CD4-positive, CD25-positive, alpha-beta regulatory T cell (primary cell): ENCODE measurements around the gene MRPS6. TPM values are rescaled to one million over a fixed set of nuclear protein-coding genes. Genes with fewer than 3 reads are reported as not detected.

Experiments
- ATAC-seq, 2 donors: fragments of 150-1000 bp; cut with Tn5 transposase; one replicate each; pipeline ENCODE4 v1.10.0; 2021; ENCODE audit warnings: low read depth in 2 of 2, moderate number of reproducible peaks in 2 of 2, moderate library complexity in 1 of 2
- DNase-seq, 3 donors: peaks; one replicate each; pipeline versions ENCODE4 v3.0.0 to v3.0.0-alpha.2; 2012 to 2022; ENCODE audit warnings: mixed read lengths in 1 of 3
- H3K27ac ChIP-seq: one replicate; pipeline ENCODE4 v1.7.0; 2013; ENCODE audit warnings: mild to moderate bottlenecking, low read length; ENCODE audit not compliant: insufficient read depth, poor library complexity, severe bottlenecking
- H3K27me3 ChIP-seq: one replicate; pipeline ENCODE4 v1.7.0; 2013; ENCODE audit warnings: low read length; ENCODE audit not compliant: control insufficient read depth, insufficient read depth
- H3K36me3 ChIP-seq: one replicate; pipeline ENCODE4 v1.7.0; 2013; ENCODE audit warnings: mild to moderate bottlenecking, low read length, moderate library complexity; ENCODE audit not compliant: control insufficient read depth, insufficient read depth
- H3K4me1 ChIP-seq: 2 replicates; pipeline ENCODE4 v1.7.0; 2013; ENCODE audit warnings: mild to moderate bottlenecking, low read length; ENCODE audit not compliant: insufficient read depth, control insufficient read depth, poor library complexity, severe bottlenecking
- H3K4me3 ChIP-seq: one replicate; pipeline ENCODE4 v1.7.0; 2013; ENCODE audit warnings: low read depth, mild to moderate bottlenecking, low read length, moderate library complexity
- H3K9me3 ChIP-seq, 2 experiments: 1 replicate in 1 of 2; 2 replicates in 1 of 2; pipeline ENCODE4 v1.7.0; 2013; ENCODE audit warnings: low read length in 2 of 2, mild to moderate bottlenecking in 1 of 2, moderate library complexity in 1 of 2; ENCODE audit not compliant: control insufficient read depth in 2 of 2
- H3K27ac Mint-ChIP-seq, 3 donors: one replicate each; pipeline ENCODE4 v1.8.0; 2020 to 2022; ENCODE audit warnings: mild to moderate bottlenecking in 3 of 3, mixed read lengths in 3 of 3, moderate library complexity in 2 of 3
- H3K27me3 Mint-ChIP-seq: one replicate; pipeline ENCODE4 v1.8.0; 2022; ENCODE audit warnings: mild to moderate bottlenecking, mixed read lengths
- H3K36me3 Mint-ChIP-seq: one replicate; pipeline ENCODE4 v1.8.0; 2020; ENCODE audit warnings: mixed read lengths
- H3K4me1 Mint-ChIP-seq, 4 donors: one replicate each; pipeline ENCODE4 v1.8.0; 2020 to 2022; ENCODE audit warnings: mixed read lengths in 4 of 4, mild to moderate bottlenecking in 1 of 4
- H3K4me3 Mint-ChIP-seq, 4 donors: one replicate each; pipeline ENCODE4 v1.8.0; 2020 to 2022; ENCODE audit warnings: mild to moderate bottlenecking in 4 of 4, mixed read lengths in 4 of 4, moderate library complexity in 3 of 4
- H3K9me3 Mint-ChIP-seq, 7 donors: one replicate each; pipeline ENCODE4 v1.8.0; 2020 to 2022; ENCODE audit warnings: mixed read lengths in 7 of 7, mild to moderate bottlenecking in 3 of 7, moderate library complexity in 2 of 7
- polyA plus RNA-seq, 4 donors: library from polyadenylated mRNA; unstranded; fragments of 300-500 nt; fragmentation: Illumina TruSeq; gene quantifications; one replicate each; pipeline ENCODE4 v1.2.3, GENCODE V29; 2021
- total RNA-seq: library from RNA; stranded (reverse); gene quantifications from one replicate; pipeline ENCODE4 v1.2.3, GENCODE V29; 2022

MRPS6 gene
- total and polyA plus RNA-seq, 5 donors from 2014 or later = 34.9 to 203 (median 184) TPM

DNA sequence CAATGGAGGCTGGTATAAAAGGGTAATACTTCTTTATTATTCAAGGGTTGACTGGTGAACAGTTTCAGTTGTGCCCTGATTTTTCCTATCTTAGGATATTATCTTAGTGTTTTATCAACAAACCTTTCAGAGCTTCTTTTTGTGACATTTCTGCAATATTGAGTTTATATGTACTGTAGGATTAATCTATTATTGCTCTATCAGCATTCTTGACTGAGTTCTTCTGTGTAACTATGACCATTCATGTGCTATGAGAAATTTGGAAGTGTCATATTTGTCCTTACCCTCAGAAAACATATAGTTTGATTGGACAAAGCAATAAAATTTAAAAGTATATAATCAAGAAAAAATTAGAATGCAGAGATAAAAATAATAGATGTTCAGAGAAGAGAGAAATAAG lies 25.5 kb upstream of the MRPS6 start:
- H3K36me3 ChIP-seq = no peaks in the 10 kb centered on the region
- peak overlapping the region in 1 of 4 donors; percentile 21 for H3K4me3 Mint-ChIP-seq
- no peak for ATAC-seq

DNA sequence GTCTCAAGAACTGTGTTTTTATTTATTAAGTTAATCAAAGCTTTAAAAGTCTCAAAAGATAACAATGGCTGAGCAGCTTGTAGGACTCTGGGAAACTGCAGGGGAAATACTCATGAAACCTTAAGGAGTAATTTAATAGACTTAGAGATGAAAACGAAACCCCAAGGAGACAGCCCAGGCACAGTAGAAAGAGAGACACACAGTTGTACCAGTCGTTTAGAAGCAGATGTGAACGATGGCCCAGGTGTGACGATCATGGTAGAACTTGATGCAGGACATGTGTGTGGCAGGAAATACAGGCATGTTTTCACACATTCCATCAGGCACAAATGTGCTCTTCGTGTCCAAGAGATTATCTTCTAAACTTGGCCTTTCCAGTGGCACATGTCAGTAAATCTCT lies 21.2 kb upstream of the MRPS6 start:
- Histone ChIP-seq H3K36me3 (no peaks in the 10 kb centered on the region), H3K9me3 (no peaks in the 10 kb centered on the region), H3K27ac (no peak overlapping the region), H3K4me3 (no peak overlapping the region), H3K4me1 (no peaks in the 10 kb centered on the region), H3K27me3 (no peaks in the 10 kb centered on the region)
- Mint-ChIP-seq H3K4me1 (peaks cover 0 to 14% (median under 1%) of the 10 kb centered on the region in 4 donors), H3K27ac (no peak overlapping the region), H3K9me3 (peaks cover 0 to 2% (median 0%) of the 10 kb centered on the region in 7 donors), H3K27me3 (no peaks in the 10 kb centered on the region), H3K36me3 (no peaks in the 10 kb centered on the region), H3K4me3 (no peak overlapping the region)
- DNase-seq (no peak), ATAC-seq (no peak)

More for the DNA sequence above, 25.5 kb upstream of the MRPS6 start:
- Histone ChIP-seq H3K4me3 (no peak overlapping the region), H3K9me3 (no peaks in the 10 kb centered on the region), H3K27me3 (no peaks in the 10 kb centered on the region), H3K27ac (no peak overlapping the region), H3K4me1 (peaks cover 3% of the 10 kb centered on the region)
- H3K9me3 Mint-ChIP-seq = no peaks in the 10 kb centered on the region
- no peak for DNase-seq
- H3K27ac Mint-ChIP-seq = peak overlapping the region in 1 of 3 donors; percentile 33
- peaks cover 4 to 16% (median 10%) of the 10 kb centered on the region in 4 donors for H3K4me1 Mint-ChIP-seq
- H3K36me3 Mint-ChIP-seq = no peaks in the 10 kb centered on the region
- peaks cover 8% of the 10 kb centered on the region for H3K27me3 Mint-ChIP-seq

DNA sequence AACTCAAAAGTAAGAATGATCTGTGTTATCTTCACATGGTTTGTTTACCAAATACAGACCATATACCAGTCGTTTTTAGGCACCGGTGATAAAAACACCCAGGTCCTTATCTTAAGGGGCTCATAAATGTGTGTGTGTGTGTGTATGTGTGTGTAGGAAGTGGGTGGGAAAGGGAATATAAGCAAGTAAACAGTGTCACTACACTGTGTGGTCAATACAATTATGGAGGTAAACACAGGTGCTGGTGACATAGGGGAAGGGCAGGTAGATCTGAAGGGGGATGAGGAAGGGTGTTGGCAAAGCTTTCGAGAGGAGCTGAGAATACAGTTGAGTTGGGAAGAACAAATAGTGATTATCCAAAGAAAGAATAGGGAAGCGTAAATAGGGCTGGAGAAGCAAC lies 19.1 kb upstream of the MRPS6 start:
- peaks cover 0 to 14% (median 0%) of the 10 kb centered on the region in 4 donors for H3K4me1 Mint-ChIP-seq
- H3K27ac Mint-ChIP-seq = peak overlapping the region in 1 of 3 donors; percentile 9
- ATAC-seq (no peak), DNase-seq (no peak)
- Histone ChIP-seq H3K27ac (no peak overlapping the region), H3K4me3 (no peak overlapping the region), H3K9me3 (no peaks in the 10 kb centered on the region), H3K36me3 (no peaks in the 10 kb centered on the region), H3K4me1 (no peaks in the 10 kb centered on the region), H3K27me3 (no peaks in the 10 kb centered on the region)
- no peak overlapping the region for H3K4me3 Mint-ChIP-seq
- no peaks in the 10 kb centered on the region for H3K36me3 Mint-ChIP-seq
- peaks cover 0 to 2% (median 0%) of the 10 kb centered on the region in 7 donors for H3K9me3 Mint-ChIP-seq
- no peaks in the 10 kb centered on the region for H3K27me3 Mint-ChIP-seq

DNA sequence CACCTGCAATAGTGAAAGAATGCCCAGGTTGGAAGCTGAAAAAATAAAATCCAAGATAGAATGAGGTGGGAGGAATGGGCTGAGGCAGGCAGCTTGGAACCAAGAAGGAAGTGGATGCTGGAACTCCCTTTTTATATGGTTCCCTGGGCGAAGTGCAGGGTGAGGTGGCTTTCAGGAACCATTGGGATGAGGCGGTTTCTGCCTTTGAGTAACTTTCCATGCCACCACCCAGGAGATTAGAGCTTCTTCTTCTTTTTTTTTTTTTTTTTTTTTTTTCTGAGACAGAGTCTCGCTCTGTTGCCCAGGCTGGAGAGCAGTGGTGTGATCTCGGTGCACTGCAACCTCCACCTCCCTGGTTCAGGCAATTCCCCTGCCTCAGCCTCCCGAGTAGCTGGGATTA lies 17.8 kb upstream of the MRPS6 start:
- peaks cover 0 to 2% (median 0%) of the 10 kb centered on the region in 7 donors for H3K9me3 Mint-ChIP-seq
- peaks cover 0 to 14% (median under 1%) of the 10 kb centered on the region in 4 donors for H3K4me1 Mint-ChIP-seq
- H3K27me3 Mint-ChIP-seq = no peaks in the 10 kb centered on the region
- no peak overlapping the region for H3K4me3 Mint-ChIP-seq
- H3K27me3 ChIP-seq = no peaks in the 10 kb centered on the region
- H3K9me3 ChIP-seq = no peaks in the 10 kb centered on the region
- no peaks in the 10 kb centered on the region for H3K36me3 ChIP-seq
- H3K27ac Mint-ChIP-seq = no peak overlapping the region
- H3K4me3 ChIP-seq = no peak overlapping the region
- no peak for DNase-seq
- ATAC-seq = no peak
- no peaks in the 10 kb centered on the region for H3K4me1 ChIP-seq
- H3K27ac ChIP-seq = no peak overlapping the region
- H3K36me3 Mint-ChIP-seq = no peaks in the 10 kb centered on the region

DNA sequence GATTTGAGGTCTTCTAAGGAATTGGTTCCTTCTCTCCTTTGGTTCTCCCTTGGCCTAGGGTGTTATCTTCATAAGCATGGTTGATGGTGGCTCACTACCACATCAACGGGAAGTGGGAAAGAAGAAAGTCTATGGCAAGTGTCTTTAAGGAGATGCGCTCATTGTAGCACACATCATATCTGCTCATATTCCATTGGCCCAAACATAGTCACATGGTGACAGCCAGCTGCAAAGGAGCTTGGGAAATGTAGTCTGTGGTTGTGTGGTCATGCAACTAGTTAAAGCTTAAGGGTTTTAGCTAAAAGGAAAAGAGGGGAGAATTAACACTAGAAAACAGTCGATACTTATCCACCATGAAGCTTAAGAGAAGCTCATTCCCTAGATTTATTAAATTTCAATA lies 11.4 kb upstream of the MRPS6 start:
- Mint-ChIP-seq H3K27ac (no peak overlapping the region), H3K4me1 (peaks cover 0 to 9% (median 3%) of the 10 kb centered on the region in 4 donors), H3K27me3 (peaks cover 9% of the 10 kb centered on the region), H3K9me3 (peaks cover 0 to 5% (median 1%) of the 10 kb centered on the region in 7 donors), H3K36me3 (no peaks in the 10 kb centered on the region), H3K4me3 (no peak overlapping the region)
- ATAC-seq (no peak), DNase-seq (peak in 1 of 3 donors; percentile 29)
- Histone ChIP-seq H3K4me3 (no peak overlapping the region), H3K27ac (no peak overlapping the region), H3K9me3 (no peaks in the 10 kb centered on the region), H3K4me1 (no peaks in the 10 kb centered on the region), H3K27me3 (no peaks in the 10 kb centered on the region), H3K36me3 (no peaks in the 10 kb centered on the region)

DNA sequence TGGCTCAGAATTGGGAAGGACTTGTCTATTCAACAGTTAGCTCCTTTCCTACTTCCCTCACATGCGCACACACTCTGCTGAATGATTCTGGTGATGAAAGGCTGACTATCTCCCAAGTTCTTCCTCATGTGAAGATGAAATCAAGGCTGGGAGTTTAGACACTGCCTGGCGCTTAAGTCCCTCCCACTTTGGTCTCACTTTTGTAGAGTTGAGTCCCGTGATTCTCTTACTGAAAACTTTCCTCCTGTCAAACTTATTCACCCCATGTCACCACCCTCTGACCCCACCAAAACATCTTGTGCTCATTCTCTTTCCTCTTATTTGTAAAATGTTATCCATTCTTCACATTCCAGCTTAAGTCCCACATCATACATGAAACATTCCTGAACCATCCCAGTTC lies 8.4 kb upstream of the MRPS6 start:
- no peak for ATAC-seq
- Mint-ChIP-seq H3K4me1 (peaks cover 0 to 9% (median 3%) of the 10 kb centered on the region in 4 donors), H3K4me3 (no peak overlapping the region), H3K9me3 (peaks cover 0 to 5% (median 3%) of the 10 kb centered on the region in 7 donors), H3K27ac (no peak overlapping the region), H3K36me3 (no peaks in the 10 kb centered on the region), H3K27me3 (peaks cover 9% of the 10 kb centered on the region)
- Histone ChIP-seq H3K36me3 (no peaks in the 10 kb centered on the region), H3K27ac (no peak overlapping the region), H3K9me3 (no peaks in the 10 kb centered on the region), H3K4me3 (no peak overlapping the region), H3K27me3 (no peaks in the 10 kb centered on the region), H3K4me1 (no peaks in the 10 kb centered on the region)
- DNase-seq = no peak

DNA sequence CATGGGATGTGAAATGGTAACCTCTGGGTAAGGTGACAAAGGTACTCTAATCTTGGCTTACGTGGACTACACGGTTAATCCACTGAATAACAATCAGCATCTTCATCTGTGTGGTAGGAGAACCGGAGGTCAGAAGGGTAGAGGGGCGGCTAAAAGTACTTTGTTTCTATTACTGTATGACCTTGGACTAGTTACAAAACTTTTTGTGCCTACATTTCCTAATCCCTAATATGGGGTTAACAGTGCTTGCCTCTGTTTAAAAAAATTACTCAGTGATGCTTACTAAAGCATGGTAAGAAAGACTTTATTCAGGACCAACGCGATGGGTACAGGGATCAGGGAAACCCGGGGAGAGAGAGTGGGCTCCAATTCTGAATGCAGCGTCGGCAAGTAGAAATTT lies 1.7 kb upstream of the MRPS6 start:
- no peak overlapping the region for H3K4me3 ChIP-seq
- H3K4me3 Mint-ChIP-seq = peak overlapping the region; percentile 88 to 97 (median 94)
- no peaks in the 10 kb centered on the region for H3K9me3 ChIP-seq
- DNase-seq (no peak), ATAC-seq (no peak)
- H3K4me1 Mint-ChIP-seq = peaks cover 23 to 38% (median 31%) of the 10 kb centered on the region in 4 donors
- no peaks in the 10 kb centered on the region for H3K36me3 Mint-ChIP-seq
- H3K36me3 ChIP-seq = no peaks in the 10 kb centered on the region
- H3K27ac ChIP-seq = no peak overlapping the region
- H3K27me3 ChIP-seq = no peaks in the 10 kb centered on the region
- peak overlapping the region in 2 of 3 donors; percentile 1 to 26 for H3K27ac Mint-ChIP-seq
- H3K4me1 ChIP-seq = peaks cover 27% of the 10 kb centered on the region
- peaks cover 0 to 3% (median 0%) of the 10 kb centered on the region in 7 donors for H3K9me3 Mint-ChIP-seq
- peaks cover 6% of the 10 kb centered on the region for H3K27me3 Mint-ChIP-seq
